ENCODE measurements around the gene LCE2B.

Gene LCE2B

GRCh38 chr1:152728986-152729385 lies 43.1 kb downstream of the LCE2B start:
- in situ Hi-C loops (cut with MboI; ENCODE audit: low sequenced_read_pairs): no loop called here

GRCh38 chr1:152735648-152736047 lies 49.7 kb downstream of the LCE2B start:
- in situ Hi-C loops (cut with MboI; ENCODE audit: low sequenced_read_pairs): no loop called here

All from HL-60/S4 treated with phorbol 12-myristate 13-acetate at 8.2 ng/mL for 4 days and 3 days (cell line).